Measurements from ENCODE around the gene ANKH.

- no peak for TF ChIP-seq CTCF (IDR thresholded peaks at IDR 0.05)
- no peak for TF ChIP-seq EZH2 (IDR thresholded peaks at IDR 0.05; ENCODE audit: borderline replicate concordance, insufficient read depth, low read depth, low read length, poor library complexity, severe bottlenecking)
Observed at GRCh38 chr5:14863105-14863504, 8.5 kb downstream of the ANKH start.
